Heart right ventricle (tissue), 16 donors: Measurements from ENCODE around the gene C10orf143. TPM values are rescaled to one million over a fixed set of nuclear protein-coding genes. Genes with fewer than 3 reads are reported as not detected.
"Not testable (repeated sequence)": the region's sequence is repeated elsewhere in the genome, so short reads cannot be mapped to it uniquely, and the experiment has no call there.

Source experiments
- ATAC-seq, 8 donors: fragments of 200-7000 bp; cut with Tn5 transposase; one replicate each; pipeline ENCODE4 v1.9.1; 2020; ENCODE audit warnings: mild to moderate bottlenecking in 8 of 8, moderate library complexity in 8 of 8, moderate number of reproducible peaks in 1 of 8
- DNase-seq, 2 donors: peaks; one replicate each; pipeline ENCODE4 v3.0.0-alpha.2; 2020
- H3K27ac ChIP-seq, 10 donors: fragments of 200-600 bp; sonication (generic) in 2 of 10; one replicate each; pipeline versions ENCODE4 v1.5.0 to v1.8.0; 2020 to 2022; ENCODE audit warnings: mild to moderate bottlenecking in 3 of 10
- H3K27me3 ChIP-seq, 7 donors: fragments of 200-600 bp; one replicate each; pipeline ENCODE4 v1.8.0; 2021 to 2022; ENCODE audit warnings: mild to moderate bottlenecking in 2 of 7
- H3K36me3 ChIP-seq, 9 donors: fragments of 200-600 bp; sonication (generic) in 1 of 9; one replicate each; pipeline versions ENCODE4 v1.5.0 to v1.8.0; 2020 to 2022; ENCODE audit warnings: mild to moderate bottlenecking in 2 of 9
- H3K4me1 ChIP-seq, 9 donors: fragments of 200-600 bp; sonication (generic) in 1 of 9; one replicate each; pipeline versions ENCODE4 v1.5.0 to v1.8.0; 2020 to 2022; ENCODE audit warnings: mild to moderate bottlenecking in 4 of 9
- H3K4me3 ChIP-seq, 10 donors: fragments of 200-600 bp; sonication (generic) in 2 of 10; one replicate each; pipeline versions ENCODE4 v1.5.0 to v1.8.0; 2020 to 2022; ENCODE audit warnings: mild to moderate bottlenecking in 7 of 10, moderate library complexity in 2 of 10
- H3K9me3 ChIP-seq, 11 donors: fragments of 200-600 bp in 10 of 11; sonication (generic) in 2 of 11; one replicate each; pipeline versions ENCODE4 v1.5.0 to v1.8.0; 2013 to 2022; ENCODE audit warnings: mild to moderate bottlenecking in 2 of 11, control low read depth in 1 of 11, moderate library complexity in 1 of 11
- WGBS, 2 donors: extraction: QIAGEN DNeasy Blood & Tissue Kit; methylation state at CpG; one replicate each; pipeline ENCODE4 v1.1.7; 2013; ENCODE audit warnings: inconsistent platforms in 1 of 2; 5-methylcytosine and 5-hydroxymethylcytosine counted together
- intact Hi-C, 10 donors: fragments of 100-400 bp; cut with DNase I; formaldehyde crosslinking; loops; one replicate each; pipeline versions ENCODE4 v1.11.1 to v1.14.2; 2022
- polyA plus RNA-seq, 2 donors: library from polyadenylated mRNA; stranded (reverse); fragments of 200-250 nt; gene quantifications; one replicate each; pipeline ENCODE4 v1.2.3, GENCODE V29; 2013
- total RNA-seq, 10 donors: library from RNA; stranded (reverse); fragmentation: NEBNext Ultra II Directional in 3 of 10; extraction: Animal tissue kit (Norgen Biotek cat#: 25700) in 3 of 10; gene quantifications; one replicate each; pipeline versions ENCODE4 v1.2.1 to v1.2.4, GENCODE V29; 2021 to 2023
- TF ChIP-seq, protein P1 (sequence below), 9 donors: fragments of 200-600 bp; sonication (generic) in 2 of 9; IDR thresholded peaks; one replicate each; pipeline versions ENCODE4 v1.5.0 to v1.8.0; 2021 to 2022; ENCODE audit warnings: antibody characterized with exemption in 9 of 9, mild to moderate bottlenecking in 5 of 9, moderate library complexity in 1 of 9
- donor health status: Arrhythmogenic right ventricular cardiomyopathy.
- donor health status: ischemic (EF 13 %, LVEDD 7.1; RV severe dilation, severe dysfunction).
- donor health status: healthy with polysubstance abuse.
- donor health status: DM: no; HTN: yes; CAD: no.
- donor health status: DM: no; HTN: no; CAD: no.
- donor health status: ischemic (EF 25% LVEDD 6.9; RV normal size, moderate dysfunction).
- donor health status: ischemic (EF 25% LVEDD 5.7; RV mildly dilated, moderate dysfunction).
- donor health status: healthy.
- donor health status: DM: yes; HTN: yes; CAD: no.
- donor health status: Ischemic cardiomyopathy.
- donor health status: ischemic (EF 35%, LVEDD 5.7; RV mildly dilated, moderate dysfunction).
- donor health status: nonischemic (EF 11% LVEDD 7.7; RV severe dilation, severe dysfunction).
- donor health status: DM: yes; HTN: yes; CAD: no.
- donor health status: PGD.
- donor health status: ischemic (EF 29% LVEDD 5.4; RV normal size, mild dysfunction).
- donor health status: nonischemic (EF 23%, LVEDD 6.1; RV moderate dilation, normal function).

Gene C10orf143
- total and polyA plus RNA-seq, 12 donors = 1.1 to 5.4 (median 2.1) TPM

- H3K27ac ChIP-seq = no peak overlapping the region
- ATAC-seq = no peak
- no peaks in the 10 kb centered on the region for H3K9me3 ChIP-seq
- H3K27me3 ChIP-seq = no peaks in the 10 kb centered on the region
- no peak overlapping the region for H3K4me3 ChIP-seq
- no peak for DNase-seq
- WGBS, 2 donors = 73 to 79% methylated on average over 24 of the region's 24 CpGs
- H3K36me3 ChIP-seq = peaks cover 0 to 18% (median 0%) of the 10 kb centered on the region in 9 donors
- TF ChIP-seq, protein P1, sequence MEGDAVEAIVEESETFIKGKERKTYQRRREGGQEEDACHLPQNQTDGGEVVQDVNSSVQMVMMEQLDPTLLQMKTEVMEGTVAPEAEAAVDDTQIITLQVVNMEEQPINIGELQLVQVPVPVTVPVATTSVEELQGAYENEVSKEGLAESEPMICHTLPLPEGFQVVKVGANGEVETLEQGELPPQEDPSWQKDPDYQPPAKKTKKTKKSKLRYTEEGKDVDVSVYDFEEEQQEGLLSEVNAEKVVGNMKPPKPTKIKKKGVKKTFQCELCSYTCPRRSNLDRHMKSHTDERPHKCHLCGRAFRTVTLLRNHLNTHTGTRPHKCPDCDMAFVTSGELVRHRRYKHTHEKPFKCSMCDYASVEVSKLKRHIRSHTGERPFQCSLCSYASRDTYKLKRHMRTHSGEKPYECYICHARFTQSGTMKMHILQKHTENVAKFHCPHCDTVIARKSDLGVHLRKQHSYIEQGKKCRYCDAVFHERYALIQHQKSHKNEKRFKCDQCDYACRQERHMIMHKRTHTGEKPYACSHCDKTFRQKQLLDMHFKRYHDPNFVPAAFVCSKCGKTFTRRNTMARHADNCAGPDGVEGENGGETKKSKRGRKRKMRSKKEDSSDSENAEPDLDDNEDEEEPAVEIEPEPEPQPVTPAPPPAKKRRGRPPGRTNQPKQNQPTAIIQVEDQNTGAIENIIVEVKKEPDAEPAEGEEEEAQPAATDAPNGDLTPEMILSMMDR (IDR thresholded peaks at IDR 0.05) = no peak
- intact Hi-C loops = loop anchor here in 1 of 10 donors (5.0 kb wide), 1 partner anchor 1073 kb away; no protein-coding TSS in a partner anchor
- H3K4me1 ChIP-seq = peaks cover 0 to 17% (median 11%) of the 10 kb centered on the region in 9 donors
Observed at GRCh38 chr10:130105724-130106123, 4.9 kb downstream of the C10orf143 start.

DNA sequence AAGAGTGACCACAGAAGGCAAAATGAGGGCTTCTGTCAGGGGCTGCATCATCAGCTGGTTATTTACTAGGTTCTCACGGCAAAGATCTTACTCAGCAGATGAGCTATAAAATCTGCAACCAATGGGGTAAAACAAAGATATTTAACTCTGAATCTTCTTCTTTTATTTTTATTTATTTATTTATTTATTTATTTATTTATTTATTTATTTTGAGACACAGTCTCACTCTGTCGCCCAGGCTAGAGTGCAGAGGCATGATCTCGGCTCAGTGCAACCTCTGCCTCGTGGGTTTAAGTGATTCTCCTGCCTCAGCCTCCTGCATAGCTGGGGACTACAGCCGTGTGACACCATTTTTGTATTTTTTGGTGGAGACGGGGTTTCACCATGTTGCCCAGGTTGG is 11.3 kb downstream of the C10orf143 start:
- TF ChIP-seq, protein P1 (IDR thresholded peaks at IDR 0.05) = no peak
- no peak overlapping the region for H3K27ac ChIP-seq
- no peak for DNase-seq
- H3K4me3 ChIP-seq = no peak overlapping the region
- WGBS, 2 donors = 97% methylated on average over 6 of the region's 6 CpGs
- H3K9me3 ChIP-seq = peaks cover 0 to 5% (median 0%) of the 10 kb centered on the region in 11 donors
- no peak for ATAC-seq
- H3K36me3 ChIP-seq = peaks cover 0 to 10% (median 0%) of the 10 kb centered on the region in 9 donors
- H3K4me1 ChIP-seq = no peaks in the 10 kb centered on the region
- intact Hi-C loops = no loop called here
- no peaks in the 10 kb centered on the region for H3K27me3 ChIP-seq

GRCh38 chr10:130090565-130090964 is 20.1 kb downstream of the C10orf143 start:
- ATAC-seq, intact Hi-C loops: not testable (repeated sequence)
- WGBS, 2 donors = 84 to 93% methylated on average over 5 of the region's 5 CpGs

DNA sequence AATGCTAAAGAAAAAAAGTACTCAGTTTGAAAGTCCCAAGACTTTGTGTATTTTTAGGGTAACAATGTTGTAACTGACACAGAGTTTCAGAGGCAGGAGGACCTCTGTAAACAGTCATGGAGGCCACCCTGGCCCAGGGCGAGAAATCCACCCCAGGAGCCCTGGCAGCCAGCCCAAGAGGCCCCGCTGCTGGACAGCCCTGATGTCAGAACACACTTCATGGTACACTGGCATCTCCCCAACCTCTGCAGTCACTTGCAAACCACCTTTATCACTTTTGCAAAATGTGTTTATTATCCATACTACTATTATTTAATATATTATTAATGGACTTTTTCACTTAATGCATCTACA is 30.2 kb downstream of the C10orf143 start:
- 90 to 91% methylated on average over 2 of the region's 2 CpGs for WGBS, 2 donors
- Histone ChIP-seq H3K27ac (no peak overlapping the region), H3K9me3 (peaks cover 0 to 12% (median 0%) of the 10 kb centered on the region in 11 donors), H3K4me3 (no peak overlapping the region), H3K36me3 (peaks cover 0 to 21% (median 0%) of the 10 kb centered on the region in 9 donors), H3K27me3 (no peaks in the 10 kb centered on the region), H3K4me1 (no peaks in the 10 kb centered on the region)
- TF ChIP-seq, protein P1 (IDR thresholded peaks at IDR 0.05) = no peak
- intact Hi-C loops = no loop called here
- DNase-seq = no peak
- no peak for ATAC-seq

More at GRCh38 chr10:130090565-130090964, 20.1 kb downstream of the C10orf143 start:
- Histone ChIP-seq H3K9me3 (peaks cover 0 to 11% (median 0%) of the 10 kb centered on the region in 11 donors), H3K36me3 (peaks cover 0 to 18% (median 0%) of the 10 kb centered on the region in 9 donors)
- H3K27me3 ChIP-seq, H3K4me1 ChIP-seq, DNase-seq, H3K27ac ChIP-seq, H3K4me3 ChIP-seq: not testable (repeated sequence)

DNA sequence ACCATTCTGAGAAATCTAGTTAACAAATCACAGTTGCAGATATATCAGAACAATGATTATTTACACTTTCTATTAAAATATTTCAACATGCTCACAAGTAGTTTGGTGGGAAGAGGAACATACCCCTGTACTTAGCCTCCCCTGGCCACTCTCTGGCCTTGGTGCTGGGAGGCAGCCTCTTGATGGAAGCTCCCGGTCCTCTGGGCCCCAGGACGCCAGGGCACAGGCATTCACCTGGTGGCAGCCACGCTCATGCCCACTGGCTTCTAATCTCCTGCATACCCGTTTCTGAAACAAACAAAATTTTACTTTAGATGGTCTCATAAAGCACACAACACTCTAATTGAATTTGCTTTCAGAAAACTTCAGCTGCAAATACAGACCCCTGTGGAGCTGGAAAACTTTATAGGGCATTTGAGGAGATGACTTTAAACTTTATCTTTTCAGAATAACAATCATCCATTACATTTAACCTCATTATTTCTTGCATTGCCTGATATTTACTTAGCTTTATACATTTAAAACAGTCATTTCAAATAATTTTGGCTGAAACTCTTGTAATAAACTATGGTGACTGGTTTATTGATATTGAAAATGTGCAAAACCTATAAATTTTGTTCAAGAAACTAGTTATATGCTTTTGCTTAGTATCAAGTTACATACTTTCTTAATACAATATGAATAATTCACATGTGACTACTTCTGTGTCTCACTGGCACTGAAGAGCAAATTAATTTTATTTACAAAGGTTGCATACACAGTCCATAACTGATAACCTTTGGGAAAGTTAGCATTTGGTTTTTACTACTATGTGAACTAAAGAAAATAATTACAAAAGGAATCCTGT is 30.8 kb downstream of the C10orf143 start:
- H3K27ac ChIP-seq = no peak overlapping the region
- no peak overlapping the region for H3K4me3 ChIP-seq
- no peaks in the 10 kb centered on the region for H3K27me3 ChIP-seq
- peaks cover 0 to 12% (median 0%) of the 10 kb centered on the region in 11 donors for H3K9me3 ChIP-seq
- 71 to 81% methylated on average over 4 of the region's 4 CpGs for WGBS, 2 donors
- H3K36me3 ChIP-seq = peaks cover 0 to 21% (median 0%) of the 10 kb centered on the region in 9 donors
- DNase-seq = no peak
- intact Hi-C loops = no loop called here
- TF ChIP-seq, protein P1 (IDR thresholded peaks at IDR 0.05) = no peak
- no peak for ATAC-seq
- H3K4me1 ChIP-seq = no peaks in the 10 kb centered on the region
